ENCODE data around the gene SKI.

SKI gene

DNA sequence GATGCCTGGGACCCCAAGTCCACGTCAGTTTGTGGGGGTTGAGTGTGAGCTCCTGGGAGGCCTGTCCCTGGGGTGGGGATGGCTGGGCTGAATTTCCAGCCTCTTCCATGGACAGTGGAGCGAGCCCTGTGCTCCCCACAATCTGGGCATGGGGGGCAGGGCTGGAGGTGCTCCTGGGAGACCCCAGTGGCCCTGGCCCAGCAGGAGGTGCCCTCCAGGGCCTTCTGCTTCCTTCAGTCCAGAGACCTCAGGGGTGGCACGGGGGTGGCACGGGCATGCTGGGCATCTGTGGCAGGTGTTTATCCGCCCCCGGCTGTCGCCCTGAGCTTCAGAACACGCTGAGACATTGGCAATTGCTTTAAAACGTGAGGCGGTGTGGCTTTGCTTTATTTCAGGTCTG lies 122.4 kb downstream of the SKI start:
- no peak overlapping the region for H2AFZ ChIP-seq (ENCODE audit: low read depth, low read length)
- H3K36me3 ChIP-seq (replicated peaks; ENCODE audit: low read depth, low read length) = no peaks in the 10 kb centered on the region
- no peaks in the 10 kb centered on the region for H3K27me3 ChIP-seq (ENCODE audit: low read depth, low read length)
- no peaks in the 10 kb centered on the region for H3K4me1 ChIP-seq (ENCODE audit: low read length)
- H3K9me3 ChIP-seq (ENCODE audit: insufficient read depth, low read length) = no peaks in the 10 kb centered on the region
- H3K27ac ChIP-seq (ENCODE audit: low read length) = no peak overlapping the region
- no peaks in the 10 kb centered on the region for H4K20me1 ChIP-seq (ENCODE audit: insufficient read depth, low read length)
- no peak for TF ChIP-seq EZH2phosphoT487 (IDR thresholded peaks at IDR 0.05; ENCODE audit: low read depth)
- TF ChIP-seq, protein P1, sequence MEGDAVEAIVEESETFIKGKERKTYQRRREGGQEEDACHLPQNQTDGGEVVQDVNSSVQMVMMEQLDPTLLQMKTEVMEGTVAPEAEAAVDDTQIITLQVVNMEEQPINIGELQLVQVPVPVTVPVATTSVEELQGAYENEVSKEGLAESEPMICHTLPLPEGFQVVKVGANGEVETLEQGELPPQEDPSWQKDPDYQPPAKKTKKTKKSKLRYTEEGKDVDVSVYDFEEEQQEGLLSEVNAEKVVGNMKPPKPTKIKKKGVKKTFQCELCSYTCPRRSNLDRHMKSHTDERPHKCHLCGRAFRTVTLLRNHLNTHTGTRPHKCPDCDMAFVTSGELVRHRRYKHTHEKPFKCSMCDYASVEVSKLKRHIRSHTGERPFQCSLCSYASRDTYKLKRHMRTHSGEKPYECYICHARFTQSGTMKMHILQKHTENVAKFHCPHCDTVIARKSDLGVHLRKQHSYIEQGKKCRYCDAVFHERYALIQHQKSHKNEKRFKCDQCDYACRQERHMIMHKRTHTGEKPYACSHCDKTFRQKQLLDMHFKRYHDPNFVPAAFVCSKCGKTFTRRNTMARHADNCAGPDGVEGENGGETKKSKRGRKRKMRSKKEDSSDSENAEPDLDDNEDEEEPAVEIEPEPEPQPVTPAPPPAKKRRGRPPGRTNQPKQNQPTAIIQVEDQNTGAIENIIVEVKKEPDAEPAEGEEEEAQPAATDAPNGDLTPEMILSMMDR (IDR thresholded peaks at IDR 0.05; ENCODE audit: low read depth, low read length) = no peak
- no peak overlapping the region for H3K9ac ChIP-seq (ENCODE audit: low read length)
- no peaks in the 10 kb centered on the region for H3K79me2 ChIP-seq (ENCODE audit: low read length)
- H3K4me2 ChIP-seq (ENCODE audit: low read length) = no peak overlapping the region
- no peak overlapping the region for H3K4me3 ChIP-seq (ENCODE audit: low read length)

DNA sequence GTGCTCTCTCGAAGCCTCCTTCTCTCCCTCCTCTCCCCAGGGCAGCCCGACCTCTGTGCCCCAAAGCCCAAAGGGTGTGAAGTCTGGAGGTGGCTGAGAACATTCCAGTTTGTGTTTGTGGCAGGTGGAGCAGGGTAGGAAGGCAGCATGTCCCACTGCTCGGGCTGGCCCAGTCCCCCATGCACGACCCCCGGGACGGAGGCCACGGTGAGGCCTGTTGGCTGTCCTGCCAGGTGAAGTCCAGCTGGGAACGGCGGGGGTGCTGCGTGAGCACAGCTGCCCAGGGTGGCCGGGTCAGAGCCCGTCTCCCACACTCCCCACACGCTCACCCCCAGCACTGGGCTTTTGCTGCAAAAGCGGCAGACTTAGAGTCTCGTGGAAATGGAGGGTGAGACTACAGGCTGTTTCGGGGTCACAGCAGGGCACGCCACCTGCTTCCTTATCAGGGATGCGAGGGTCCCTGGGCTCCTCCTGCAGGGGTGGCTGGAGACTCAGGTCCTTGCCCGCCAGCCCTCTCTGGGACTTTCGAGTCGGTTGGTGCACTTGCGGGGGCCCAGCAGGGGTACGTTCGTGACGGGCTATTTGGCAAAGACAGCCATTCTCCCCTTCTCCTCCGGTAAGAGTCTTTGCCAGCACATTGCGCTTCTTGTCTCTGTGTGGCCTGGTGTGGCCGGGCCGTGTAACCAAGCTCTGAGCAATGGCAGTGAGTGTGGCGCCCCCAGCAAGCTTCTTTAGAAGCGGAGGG lies 123.0 kb downstream of the SKI start:
- no peaks in the 10 kb centered on the region for H3K79me2 ChIP-seq (ENCODE audit: low read length)

DNA sequence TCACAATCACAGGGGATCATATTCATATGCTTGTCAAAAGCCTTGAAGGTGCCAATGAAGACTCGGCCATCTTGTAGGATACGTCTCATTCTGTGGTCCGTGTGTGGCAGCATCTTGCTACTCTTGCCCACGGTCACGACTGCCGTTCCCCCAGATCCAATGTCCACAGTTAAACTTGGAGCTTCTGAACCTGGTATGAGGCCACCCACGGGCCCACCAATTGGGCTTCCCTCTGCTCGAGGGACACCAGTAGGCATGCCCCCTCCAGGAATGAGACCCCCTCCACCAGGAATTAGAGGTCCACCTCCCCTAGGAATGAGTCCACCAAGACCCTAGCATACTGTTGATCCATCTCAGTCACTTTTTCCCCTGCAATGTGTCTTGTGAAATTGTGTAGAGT lies 123.6 kb downstream of the SKI start:
- H3K36me3 ChIP-seq (replicated peaks; ENCODE audit: low read depth, low read length) = no peaks in the 10 kb centered on the region
- H3K27me3 ChIP-seq (ENCODE audit: low read depth, low read length) = no peaks in the 10 kb centered on the region
- H3K27ac ChIP-seq (ENCODE audit: low read length) = no peak overlapping the region
- no peak overlapping the region for H3K4me3 ChIP-seq (ENCODE audit: low read length)
- no peak overlapping the region for H3K4me2 ChIP-seq (ENCODE audit: low read length)
- TF ChIP-seq EZH2phosphoT487 (IDR thresholded peaks at IDR 0.05; ENCODE audit: low read depth) = no peak
- TF ChIP-seq, protein P1 (IDR thresholded peaks at IDR 0.05; ENCODE audit: low read depth, low read length) = no peak
- H4K20me1 ChIP-seq (ENCODE audit: insufficient read depth, low read length) = no peaks in the 10 kb centered on the region
- no peaks in the 10 kb centered on the region for H3K79me2 ChIP-seq (ENCODE audit: low read length)
- no peaks in the 10 kb centered on the region for H3K4me1 ChIP-seq (ENCODE audit: low read length)
- no peak overlapping the region for H2AFZ ChIP-seq (ENCODE audit: low read depth, low read length)
- H3K9me3 ChIP-seq (ENCODE audit: insufficient read depth, low read length) = no peaks in the 10 kb centered on the region
- H3K9ac ChIP-seq (ENCODE audit: low read length) = no peak overlapping the region

More for the DNA sequence above, 123.0 kb downstream of the SKI start:
- H3K9me3 ChIP-seq (ENCODE audit: insufficient read depth, low read length) = no peaks in the 10 kb centered on the region
- no peaks in the 10 kb centered on the region for H3K27me3 ChIP-seq (ENCODE audit: low read depth, low read length)
- no peaks in the 10 kb centered on the region for H3K36me3 ChIP-seq (replicated peaks; ENCODE audit: low read depth, low read length)
- TF ChIP-seq, protein P1 (IDR thresholded peaks at IDR 0.05; ENCODE audit: low read depth, low read length) = no peak
- no peak for TF ChIP-seq EZH2phosphoT487 (IDR thresholded peaks at IDR 0.05; ENCODE audit: low read depth)
- H3K4me3 ChIP-seq (ENCODE audit: low read length) = no peak overlapping the region
- H2AFZ ChIP-seq (ENCODE audit: low read depth, low read length) = no peak overlapping the region
- no peak overlapping the region for H3K9ac ChIP-seq (ENCODE audit: low read length)
- H4K20me1 ChIP-seq (ENCODE audit: insufficient read depth, low read length) = no peaks in the 10 kb centered on the region
- no peaks in the 10 kb centered on the region for H3K4me1 ChIP-seq (ENCODE audit: low read length)
- no peak overlapping the region for H3K4me2 ChIP-seq (ENCODE audit: low read length)
- no peak overlapping the region for H3K27ac ChIP-seq (ENCODE audit: low read length)

DNA sequence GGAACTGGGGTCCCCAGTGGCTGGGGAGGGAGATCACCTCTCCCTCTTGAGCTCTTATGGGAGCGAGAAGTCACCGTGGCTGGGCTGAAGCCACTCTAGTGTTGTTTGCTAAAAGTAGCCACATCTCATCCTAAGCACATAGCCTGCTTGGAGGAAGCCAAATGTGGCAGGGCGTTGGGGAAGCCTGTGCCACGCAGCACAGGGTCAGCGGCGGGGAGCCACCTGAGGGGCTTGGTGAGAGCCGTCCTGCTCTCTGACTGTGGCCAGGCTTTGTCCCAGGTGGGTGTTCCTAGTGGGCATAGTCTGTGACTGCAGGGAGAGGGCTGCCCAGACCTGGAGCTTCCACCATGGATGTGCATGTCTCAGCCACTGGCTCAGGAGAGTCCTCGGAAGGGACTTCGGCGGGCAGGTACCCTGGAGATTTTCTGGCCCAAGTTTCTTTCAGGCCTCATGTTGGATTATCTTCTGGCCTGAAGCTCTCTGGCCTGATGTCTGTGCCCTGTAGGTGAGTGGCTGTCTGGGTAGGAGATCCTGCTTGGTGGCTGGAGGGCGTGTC lies 124.3 kb downstream of the SKI start:
- Histone ChIP-seq H3K27me3 (ENCODE audit: low read depth, low read length) (no peaks in the 10 kb centered on the region), H3K27ac (ENCODE audit: low read length) (no peak overlapping the region), H3K4me1 (ENCODE audit: low read length) (no peaks in the 10 kb centered on the region), H3K36me3 (replicated peaks; ENCODE audit: low read depth, low read length) (no peaks in the 10 kb centered on the region), H3K9ac (ENCODE audit: low read length) (no peak overlapping the region), H3K9me3 (ENCODE audit: insufficient read depth, low read length) (no peaks in the 10 kb centered on the region), H3K4me2 (ENCODE audit: low read length) (no peak overlapping the region), H2AFZ (ENCODE audit: low read depth, low read length) (no peak overlapping the region), H4K20me1 (ENCODE audit: insufficient read depth, low read length) (no peaks in the 10 kb centered on the region), H3K4me3 (ENCODE audit: low read length) (no peak overlapping the region), H3K79me2 (ENCODE audit: low read length) (no peaks in the 10 kb centered on the region)
- TF ChIP-seq EZH2phosphoT487 (IDR thresholded peaks at IDR 0.05; ENCODE audit: low read depth) = no peak
- TF ChIP-seq, protein P1 (IDR thresholded peaks at IDR 0.05; ENCODE audit: low read depth, low read length) = no peak

All from OCI-LY3 (cell line).